Stimulated activated CD4-positive, alpha-beta T cell treated with anti-CD3 and anti-CD28 coated beads, Interleukin-1b, Interleukin-23, amount 100 ng/mL, for 24 hours (primary cell): ENCODE measurements around the gene IL10.
"Not testable (repeated sequence)": the region's sequence is repeated elsewhere in the genome, so short reads cannot be mapped to it uniquely, and the experiment has no call there.

Source experiments
- DNase-seq, 4 experiments: peaks; one replicate each; pipeline ENCODE4 v3.0.0-alpha.2; 2020; ENCODE audit warnings: low read depth in 4 of 4, low spot score in 1 of 4

Gene IL10

DNA sequence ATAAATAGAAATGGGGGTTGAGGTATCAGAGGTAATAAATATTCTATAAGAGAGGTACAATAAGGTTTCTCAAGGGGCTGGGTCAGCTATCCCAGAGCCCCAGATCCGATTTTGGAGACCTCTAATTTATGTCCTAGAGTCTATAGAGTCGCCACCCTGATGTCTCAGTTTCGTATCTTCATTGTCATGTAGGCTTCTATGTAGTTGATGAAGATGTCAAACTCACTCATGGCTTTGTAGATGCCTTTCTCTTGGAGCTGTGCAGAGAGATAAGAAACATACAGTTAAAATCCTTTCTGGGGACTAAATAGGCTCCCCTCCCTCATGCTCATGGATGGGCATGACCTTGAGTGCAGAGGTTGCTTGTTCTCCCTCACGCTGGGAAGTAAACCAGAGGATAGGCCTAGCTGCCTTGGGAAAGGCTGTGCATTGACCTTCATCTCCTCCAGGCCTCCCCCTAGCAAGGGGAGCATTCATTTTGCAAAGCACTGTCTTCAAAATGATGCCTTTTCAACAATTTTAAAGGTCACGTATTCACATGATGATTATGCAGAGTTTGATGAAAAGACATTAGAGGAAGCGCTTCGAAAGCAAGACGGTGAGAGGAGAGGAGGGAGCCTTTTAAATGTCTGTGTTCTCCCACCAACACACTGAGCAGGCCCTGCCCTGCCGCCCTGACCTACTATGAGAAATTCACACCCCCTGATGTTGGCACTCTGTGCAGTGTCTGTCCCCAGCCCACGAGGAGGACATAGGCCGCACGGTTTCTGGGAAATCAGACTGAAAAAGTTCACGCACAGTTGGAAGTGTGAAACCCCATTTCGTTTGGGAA is 3.6 kb downstream of the IL10 start:
- no peak for DNase-seq

DNA sequence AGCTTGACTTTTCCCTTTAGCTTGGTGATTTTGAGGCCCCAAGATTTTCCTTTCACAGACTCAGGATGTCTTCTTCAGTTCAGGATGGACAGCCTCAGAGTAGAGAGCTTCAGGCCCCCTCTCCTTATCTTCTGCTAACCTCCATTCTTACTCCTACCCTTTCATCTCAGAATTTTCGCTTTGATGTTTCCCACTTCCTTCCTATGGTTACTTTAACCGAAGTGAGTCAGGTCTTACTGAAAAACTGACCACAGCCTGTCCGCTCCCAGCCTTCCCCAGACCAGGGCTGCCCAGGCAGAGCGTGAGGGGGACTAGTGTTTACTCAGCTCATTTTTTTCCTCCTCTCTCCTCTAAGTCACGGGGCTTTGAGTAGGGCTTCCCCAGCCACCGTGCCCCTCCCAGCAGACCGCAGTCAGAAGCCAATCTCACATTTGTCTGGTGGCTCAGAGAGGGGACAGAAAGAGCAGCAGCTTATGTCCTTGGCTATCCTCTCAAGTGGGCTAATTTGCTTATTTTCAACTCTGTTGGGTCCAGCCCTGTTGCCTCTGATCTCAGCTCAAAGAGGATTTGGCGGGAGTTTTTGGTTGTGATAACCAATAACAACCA is 5.9 kb downstream of the IL10 start:
- DNase-seq: peak in 3 of 4 experiments; percentile 27 to 47 (median 34)

DNA sequence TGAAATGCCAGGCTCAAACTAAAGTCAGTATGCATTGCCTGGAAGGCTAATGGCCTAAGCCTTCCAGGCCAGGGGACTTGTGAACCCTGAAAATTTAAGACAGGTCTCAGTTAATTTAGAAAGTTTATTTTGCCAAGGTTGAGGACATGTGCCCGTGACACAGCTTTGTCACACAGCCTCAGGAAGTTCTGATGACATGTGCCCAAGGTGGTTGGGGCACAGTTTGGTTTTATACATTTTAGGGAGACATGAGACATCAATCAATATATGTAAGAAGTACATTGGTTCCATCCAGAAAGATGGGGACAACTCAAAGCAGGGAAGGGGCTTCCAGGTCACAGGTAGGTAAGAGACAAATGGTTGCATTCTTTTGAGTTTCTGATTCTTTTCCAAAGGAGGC is 6.5 kb downstream of the IL10 start:
- DNase-seq: not testable (repeated sequence)

- not testable (repeated sequence) for DNase-seq
Measured at GRCh38 chr1:206762741-206763364, 9.4 kb downstream of the IL10 start.

DNA sequence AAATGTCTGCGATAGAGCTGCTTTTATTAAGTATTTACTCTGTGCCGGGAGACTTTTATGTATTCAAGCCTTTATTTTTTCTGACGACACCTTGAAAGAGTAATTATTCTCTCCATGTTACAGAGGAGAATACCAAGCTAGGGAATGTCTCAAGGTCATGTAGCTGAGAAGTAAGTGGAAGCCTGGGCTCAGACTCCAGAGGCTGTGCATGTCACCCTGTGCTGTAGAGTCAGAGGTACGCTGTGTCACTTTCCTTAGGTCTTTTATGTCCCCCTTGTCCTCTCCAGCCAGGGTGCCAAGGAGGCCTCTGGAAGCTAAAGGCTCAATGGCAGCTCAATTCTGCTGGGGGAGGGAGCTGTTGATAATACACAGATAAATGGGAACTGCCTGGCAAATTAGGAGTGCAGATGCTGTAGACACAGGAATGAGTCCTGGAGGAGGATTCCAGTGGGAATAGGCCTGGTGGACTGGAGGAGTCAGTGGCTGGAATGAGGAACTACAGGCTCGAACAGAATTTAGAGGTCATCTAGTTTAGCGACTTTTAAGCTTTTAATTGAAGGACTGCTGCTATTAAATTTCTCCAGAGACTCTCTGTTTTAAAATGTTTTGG is 11.0 kb downstream of the IL10 start:
- DNase-seq: no peak

DNA sequence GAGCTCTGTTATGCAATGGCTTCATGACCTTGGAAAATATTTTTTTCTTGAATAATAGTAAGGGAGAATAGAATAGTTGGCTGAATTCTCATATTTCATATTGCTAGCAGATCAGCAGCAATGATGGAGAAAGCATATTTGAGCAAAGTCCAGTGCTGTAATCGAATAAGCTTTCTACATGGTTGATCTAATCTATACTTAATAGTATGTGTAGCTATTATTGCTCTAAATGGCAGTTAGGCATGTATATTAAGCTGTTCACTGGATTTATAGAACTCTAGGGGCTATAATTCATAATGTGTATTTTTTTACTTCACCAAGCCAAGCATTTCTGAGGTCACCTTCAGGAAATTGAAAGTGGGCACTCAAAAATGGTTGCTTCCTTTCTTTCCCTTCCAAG is 11.7 kb downstream of the IL10 start:
- no peak for DNase-seq

DNA sequence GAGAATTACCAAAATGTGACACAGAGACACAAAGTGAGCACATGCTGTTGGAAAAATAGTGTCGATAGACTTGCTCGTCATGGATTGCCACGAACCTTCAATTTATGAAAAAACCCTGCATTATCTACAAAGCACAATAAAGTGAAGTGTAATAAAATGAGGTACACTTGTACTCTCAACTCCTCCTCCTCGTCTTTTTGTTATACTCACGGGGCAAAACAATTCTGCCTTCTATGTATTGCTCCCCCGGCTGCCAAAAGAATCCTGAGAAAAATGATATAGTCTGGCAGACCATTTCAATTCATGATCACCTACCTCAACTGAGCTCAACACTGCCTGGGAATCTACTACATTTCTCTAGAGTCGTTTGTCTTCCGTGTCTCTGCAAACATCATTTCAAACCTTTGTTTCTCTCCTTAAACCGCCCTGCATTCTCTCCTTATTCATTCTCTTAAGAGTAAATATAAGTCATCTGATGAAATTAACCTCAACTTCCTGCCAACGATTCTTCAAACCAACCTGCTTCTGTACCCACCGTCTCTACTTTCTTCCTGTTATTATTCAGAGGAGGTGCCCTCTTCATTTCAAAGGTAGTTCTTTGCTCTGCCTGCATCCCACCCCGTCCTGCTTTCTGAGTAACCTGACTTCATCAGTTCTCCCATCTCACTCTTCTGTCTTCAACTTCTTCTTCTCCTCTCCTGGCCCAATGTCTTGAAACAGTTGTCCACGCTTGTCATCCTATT is 14.6 kb downstream of the IL10 start:
- DNase-seq: no peak

- no peak for DNase-seq
Measured at GRCh38 chr1:206754011-206754410, 18.3 kb downstream of the IL10 start.

DNA sequence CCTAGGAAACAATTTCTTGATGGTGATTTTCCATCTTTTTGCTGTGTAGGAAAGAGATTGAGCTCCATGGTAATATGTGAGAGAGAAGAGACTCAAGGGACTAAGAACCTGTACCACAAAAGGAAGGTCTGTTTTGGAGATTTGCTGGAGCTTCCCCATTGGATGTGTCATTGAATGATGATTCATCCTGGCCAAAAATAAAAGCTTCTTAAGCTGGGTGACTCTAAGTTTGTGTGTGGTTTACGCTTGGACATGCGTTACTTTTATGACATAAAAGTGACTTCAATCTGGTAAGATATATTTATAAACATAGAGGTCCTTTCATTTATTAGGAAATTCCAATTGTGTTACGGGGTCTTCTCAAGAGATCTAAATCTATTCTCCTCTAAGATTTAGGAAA is 19.2 kb downstream of the IL10 start:
- DNase-seq: no peak

GRCh38 chr1:206752481-206752880 is 19.8 kb downstream of the IL10 start:
- no peak for DNase-seq

DNA sequence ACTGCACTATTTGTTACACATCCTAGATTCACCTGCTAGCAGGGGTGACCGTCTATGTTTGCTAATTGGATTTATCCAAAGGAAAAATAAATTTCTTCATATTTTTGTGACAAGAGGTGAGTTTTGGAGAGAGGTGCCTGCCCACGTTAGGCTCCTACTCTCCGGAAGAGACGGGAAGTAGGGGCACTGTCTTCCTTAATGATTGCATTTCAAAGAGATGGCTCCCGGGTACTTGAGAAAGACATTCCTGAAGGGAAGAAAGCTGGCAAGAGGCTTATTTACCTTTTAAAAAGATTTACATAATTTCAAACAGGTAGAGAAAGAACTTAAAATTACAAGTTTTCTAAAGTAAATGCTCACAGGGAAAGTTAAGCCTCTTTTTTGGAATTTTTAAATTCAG is 20.4 kb downstream of the IL10 start:
- DNase-seq: no peak

GRCh38 chr1:206748348-206749030 is 23.8 kb downstream of the IL10 start:
- DNase-seq: no peak

GRCh38 chr1:206745301-206745700 is 27.0 kb downstream of the IL10 start:
- DNase-seq: no peak

DNA sequence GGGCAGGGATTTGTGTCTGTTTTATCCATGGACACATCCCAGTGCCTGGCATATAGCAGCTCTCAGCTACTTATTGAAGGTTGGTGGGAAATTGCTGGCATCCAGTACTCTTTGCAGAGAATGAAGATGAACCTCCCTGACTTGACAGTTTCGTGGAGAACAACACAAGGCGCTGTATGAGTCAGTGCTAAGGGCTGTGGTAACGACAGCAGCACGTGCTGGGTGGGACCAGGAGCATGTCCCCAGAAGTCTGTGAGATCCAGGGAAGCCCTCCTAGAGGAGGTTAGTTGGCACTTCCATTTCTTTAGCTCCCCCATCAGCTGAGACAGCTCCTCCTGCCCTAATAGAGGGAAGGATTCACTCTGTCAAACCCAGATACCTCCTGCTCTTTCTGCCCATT is 27.6 kb downstream of the IL10 start:
- no peak for DNase-seq

DNA sequence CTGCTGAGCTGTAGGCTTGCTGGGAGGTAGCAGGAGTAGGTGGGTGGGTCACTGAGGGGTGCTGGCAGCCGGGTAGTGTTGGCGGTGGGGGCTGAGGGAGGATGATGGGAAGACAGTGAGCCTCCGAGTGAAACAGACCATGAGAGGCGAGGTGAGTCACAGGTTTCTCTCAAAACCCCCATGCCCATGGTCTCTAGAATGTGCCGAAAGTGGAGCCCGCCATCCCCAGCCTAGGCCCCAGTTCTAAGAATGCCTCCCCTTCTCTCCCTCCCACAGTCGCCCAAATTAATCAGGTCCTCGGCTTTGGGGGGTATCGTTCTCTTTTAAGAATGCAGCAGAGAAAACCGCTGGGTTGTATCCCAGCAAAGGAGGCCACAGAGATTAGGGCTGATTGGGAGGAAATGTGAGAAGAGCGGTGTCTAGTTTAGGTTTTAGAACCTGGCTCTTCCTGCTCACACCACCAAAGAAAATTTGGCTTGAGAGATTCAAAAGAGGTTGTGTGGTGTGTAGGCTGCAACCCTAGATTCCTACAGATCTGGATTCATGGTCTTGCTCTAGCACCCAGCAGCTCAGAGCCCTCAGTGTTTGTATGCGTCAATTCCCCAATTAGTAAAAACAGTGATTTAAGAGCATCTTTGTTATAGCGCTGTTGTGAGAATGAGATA is 29.4 kb downstream of the IL10 start:
- DNase-seq: no peak

DNA sequence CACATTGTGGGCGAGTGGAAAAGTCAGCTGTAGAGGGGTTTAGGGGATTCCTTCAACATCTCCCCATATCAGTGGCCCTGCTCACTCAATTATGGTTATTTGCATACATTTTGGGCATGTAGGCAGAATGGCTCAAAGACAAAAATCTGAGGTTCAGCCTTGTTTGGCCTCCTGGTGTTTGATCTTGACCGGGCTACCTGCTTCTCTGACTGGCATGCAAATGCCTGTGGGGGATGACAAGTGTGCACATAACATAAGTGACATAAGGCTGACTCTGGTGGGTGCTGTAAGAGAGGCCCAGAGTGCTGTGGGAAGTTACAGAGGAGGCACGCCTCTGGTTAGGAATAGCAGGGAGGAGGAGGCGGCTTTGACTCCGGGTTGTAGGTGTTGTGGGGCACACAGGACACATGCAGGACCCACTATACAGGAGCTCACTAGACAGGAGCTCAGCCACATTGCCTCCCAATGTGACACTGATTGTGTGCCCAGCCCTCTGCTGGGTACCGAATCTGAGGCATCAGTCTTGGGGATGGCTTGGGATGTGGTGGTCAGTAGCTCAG is 31.1 kb downstream of the IL10 start:
- DNase-seq: no peak

- DNase-seq: no peak
Measured at GRCh38 chr1:206739411-206740076, 32.8 kb downstream of the IL10 start.

- DNase-seq: no peak
Measured at GRCh38 chr1:206738370-206739366, 33.6 kb downstream of the IL10 start.
